Spleen (tissue), 11 donors: ENCODE results near the gene UNG. TPM values are rescaled to one million over a fixed set of nuclear protein-coding genes. Genes with fewer than 3 reads are reported as not detected.

Source experiments
- DNase-seq: peaks from one replicate; pipeline ENCODE4 v3.0.0-alpha.2; 2020
- H3K27ac ChIP-seq, 8 donors: fragments of 200-600 bp; sonication (generic) in 7 of 8; 1 replicate in 4 of 8; 2 replicates in 4 of 8; pipeline versions ENCODE4 v1.5.0 to v1.8.0; 2016 to 2021; ENCODE audit warnings: inconsistent platforms in 4 of 8, mild to moderate bottlenecking in 4 of 8, moderate library complexity in 1 of 8
- H3K27me3 ChIP-seq, 7 donors: fragments of 200-600 bp; sonication (generic) in 6 of 7; replicated peaks in 1 of 7; 1 replicate in 4 of 7; 2 replicates in 3 of 7; pipeline versions ENCODE4 v1.5.0 to v1.8.0; 2016 to 2021; ENCODE audit warnings: inconsistent platforms in 3 of 7, mild to moderate bottlenecking in 1 of 7
- H3K36me3 ChIP-seq, 6 donors: fragments of 200-600 bp; sonication (generic) in 5 of 6; 1 replicate in 4 of 6; 2 replicates in 2 of 6; pipeline versions ENCODE4 v1.5.0 to v1.8.0; 2016 to 2021; ENCODE audit warnings: inconsistent platforms in 2 of 6
- H3K4me1 ChIP-seq, 6 donors: fragments of 200-600 bp; sonication (generic) in 5 of 6; 1 replicate in 3 of 6; 2 replicates in 3 of 6; pipeline versions ENCODE4 v1.5.0 to v1.8.0; 2016 to 2021; ENCODE audit warnings: inconsistent platforms in 3 of 6
- H3K4me3 ChIP-seq, 8 donors: fragments of 200-600 bp; sonication (generic) in 7 of 8; 1 replicate in 4 of 8; 2 replicates in 4 of 8; pipeline versions ENCODE4 v1.5.0 to v1.8.0; 2016 to 2021; ENCODE audit warnings: inconsistent platforms in 4 of 8, mild to moderate bottlenecking in 4 of 8, moderate library complexity in 2 of 8
- H3K9me3 ChIP-seq, 8 donors: fragments of 200-600 bp; sonication (generic) in 7 of 8; 1 replicate in 4 of 8; 2 replicates in 4 of 8; pipeline versions ENCODE4 v1.5.0 to v1.8.0; 2016 to 2021; ENCODE audit warnings: inconsistent platforms in 4 of 8
- CTCF ChIP-seq, 11 experiments: fragments of 200-600 bp in 7 of 11; fragments of 450-650 bp in 4 of 11; sonication (generic) in 4 of 11; IDR thresholded peaks in 8 of 11; conservative IDR thresholded peaks in 3 of 11; 1 replicate in 7 of 11; 2 replicates in 4 of 11; pipeline versions ENCODE4 v1.4.0 to v1.8.0; 2016 to 2021; ENCODE audit warnings: antibody characterized with exemption in 11 of 11, inconsistent platforms in 4 of 11, mild to moderate bottlenecking in 1 of 11
- POLR2A ChIP-seq, 3 donors: fragments of 450-650 bp; IDR thresholded peaks; one replicate each; pipeline ENCODE4 v1.5.1; 2017; ENCODE audit warnings: antibody characterized with exemption in 3 of 3, mild to moderate bottlenecking in 1 of 3
- POLR2AphosphoS5 ChIP-seq, 3 donors: sonication (generic); formaldehyde crosslinking; IDR thresholded peaks; one replicate each; pipeline ENCODE4 v1.5.1; 2017; ENCODE audit warnings: antibody characterized with exemption in 3 of 3
- whole genome bisulfite sequencing, 5 donors: extraction: QIAGEN DNeasy Blood & Tissue Kit in 3 of 5; methylation state at CpG; one replicate each; pipeline versions ENCODE4 v1.1.5 to v1.1.7; 2013 to 2018; 5-methylcytosine and 5-hydroxymethylcytosine counted together
- intact Hi-C: fragments of 100-400 bp; cut with DNase I; formaldehyde crosslinking; loops from one replicate; pipeline ENCODE4 v1.15.0; 2023; ENCODE audit warnings: low total_unique reads
- polyA plus RNA-seq, 3 donors: library from polyadenylated mRNA; stranded (reverse); fragments of 200-250 nt; gene quantifications; one replicate each; pipeline ENCODE4 v1.2.1, GENCODE V29; 2013
- total RNA-seq, 7 donors: library from RNA; depleted of rRNA in 3 of 7; stranded (reverse); fragments of >200 nt in 3 of 7; fragmentation: NEBNext Ultra II Directional in 4 of 7; extraction: Animal tissue kit (Norgen Biotek cat#: 25700) in 4 of 7; gene quantifications; one replicate each; pipeline versions ENCODE4 v1.1.0 to v1.2.1, GENCODE V29; 2016 to 2021
- donor health status: healthy with polysubstance abuse.
- donor health status: DM: no; HTN: no; CAD: no; lungs with moderate emphysema.
- donor health status: DM: no; HTN: no; CAD: no.
- donor health status: Bipolar disorder and iron deficiency.
- donor health status: healthy.
- donor health status: DM: no; HTN: no; CAD: no.
- donor health status: DM: yes; HTN: yes; CAD: no.

Gene UNG
- total and polyA plus RNA-seq, 10 donors, result 9.8 to 30.6 (median 18.1) TPM

- Histone ChIP-seq H3K27ac (peak overlapping the region in 6 of 8 donors; percentile 2 to 93 (median 84)), H3K27me3 (no peaks in the 10 kb centered on the region), H3K4me3 (peak overlapping the region in 1 of 8 donors; percentile 1), H3K9me3 (no peaks in the 10 kb centered on the region), H3K36me3 (peaks cover 0 to 16% (median 6%) of the 10 kb centered on the region in 6 donors), H3K4me1 (peaks cover 15 to 88% (median 53%) of the 10 kb centered on the region in 6 donors)
- intact Hi-C loops, result no loop called here
- TF ChIP-seq CTCF (IDR thresholded peaks at IDR 0.05 in 8 of 11, conservative IDR thresholded peaks at IDR 0.05 in 3 of 11) (no peak), POLR2A (IDR thresholded peaks at IDR 0.05) (no peak), POLR2AphosphoS5 (IDR thresholded peaks at IDR 0.05) (no peak)
- DNase-seq, result no peak
- 90 to 94% (median 90%) methylated on average over 5 of the region's 5 CpGs for WGBS, 5 donors
Observed at GRCh38 chr12:109113661-109114321, 16.4 kb downstream of the UNG start.

- Histone ChIP-seq H3K4me1 (peaks cover 15 to 97% (median 53%) of the 10 kb centered on the region in 6 donors), H3K27me3 (no peaks in the 10 kb centered on the region), H3K27ac (peak overlapping the region in 6 of 8 donors; percentile 30 to 93 (median 84)), H3K9me3 (no peaks in the 10 kb centered on the region), H3K4me3 (no peak overlapping the region), H3K36me3 (peaks cover 0 to 10% (median 3%) of the 10 kb centered on the region in 6 donors)
- DNase-seq, result no peak
- 73 to 92% (median 86%) methylated on average over 2 of the region's 2 CpGs for WGBS, 5 donors
- TF ChIP-seq CTCF (IDR thresholded peaks at IDR 0.05 in 8 of 11, conservative IDR thresholded peaks at IDR 0.05 in 3 of 11), result no peak
- intact Hi-C loops, result no loop called here
Observed at GRCh38 chr12:109114644-109115043, 17.2 kb downstream of the UNG start.

GRCh38 chr12:109115404-109115757 is 18.0 kb downstream of the UNG start:
- H3K27ac ChIP-seq, result peak overlapping the region; percentile 30 to 93 (median 84)

More at GRCh38 chr12:109115404-109115757, 18.0 kb downstream of the UNG start:
- Histone ChIP-seq H3K9me3 (no peaks in the 10 kb centered on the region), H3K4me1 (peaks cover 15 to 90% (median 53%) of the 10 kb centered on the region in 6 donors), H3K36me3 (peaks cover 0 to 2% (median 0%) of the 10 kb centered on the region in 6 donors), H3K27me3 (no peaks in the 10 kb centered on the region), H3K4me3 (peak overlapping the region in 1 of 8 donors; percentile 22)
- 62 to 87% (median 69%) methylated on average over 3 of the region's 3 CpGs for WGBS, 5 donors
- TF ChIP-seq POLR2A (IDR thresholded peaks at IDR 0.05) (no peak), POLR2AphosphoS5 (IDR thresholded peaks at IDR 0.05) (no peak), CTCF (IDR thresholded peaks at IDR 0.05 in 8 of 11, conservative IDR thresholded peaks at IDR 0.05 in 3 of 11) (no peak)
- DNase-seq, result peak; percentile 9
- intact Hi-C loops, result no loop called here
